Measurements from ENCODE around the gene REEP1.
"Not testable (repeated sequence)": the region's sequence is repeated elsewhere in the genome, so short reads cannot be mapped to it uniquely, and the experiment has no call there.

REEP1 gene

GRCh38 chr2:86284401-86284841 is 53.0 kb downstream of the REEP1 start:
- no peak for DNase-seq (ENCODE audit: low read depth, low spot score)

- no peak for DNase-seq (ENCODE audit: low read depth, low spot score)
These were observed 53.9 kb downstream of the REEP1 start for GRCh38 chr2:86283411-86284030.

GRCh38 chr2:86281066-86281700 is 56.2 kb downstream of the REEP1 start:
- DNase-seq (ENCODE audit: low read depth, low spot score) = no peak

- DNase-seq (ENCODE audit: low read depth, low spot score) = no peak
These were observed 57.2 kb downstream of the REEP1 start for GRCh38 chr2:86280191-86280667.

GRCh38 chr2:86275962-86276361 is 61.5 kb downstream of the REEP1 start:
- DNase-seq (ENCODE audit: low read depth, low spot score) = no peak

GRCh38 chr2:86275384-86275799 is 62.0 kb downstream of the REEP1 start:
- no peak for DNase-seq (ENCODE audit: low read depth, low spot score)

GRCh38 chr2:86274918-86275275 is 62.5 kb downstream of the REEP1 start:
- DNase-seq (ENCODE audit: low read depth, low spot score) = no peak

- DNase-seq (ENCODE audit: low read depth, low spot score) = no peak
These were observed 63.0 kb downstream of the REEP1 start for GRCh38 chr2:86274265-86274917.

GRCh38 chr2:86272111-86272510 is 65.3 kb downstream of the REEP1 start:
- DNase-seq (ENCODE audit: low read depth, low spot score) = no peak

- DNase-seq (ENCODE audit: low read depth, low spot score) = no peak
These were observed 66.2 kb downstream of the REEP1 start for GRCh38 chr2:86271248-86271647.

- DNase-seq (ENCODE audit: low read depth, low spot score) = no peak
These were observed 73.5 kb downstream of the REEP1 start for GRCh38 chr2:86263956-86264355.

GRCh38 chr2:86260978-86261377 is 76.4 kb downstream of the REEP1 start:
- DNase-seq (ENCODE audit: low read depth, low spot score) = no peak

- DNase-seq (ENCODE audit: low read depth, low spot score) = no peak
These were observed 79.3 kb downstream of the REEP1 start for GRCh38 chr2:86258106-86258505.

GRCh38 chr2:86256982-86257381 is 80.4 kb downstream of the REEP1 start:
- no peak for DNase-seq (ENCODE audit: low read depth, low spot score)

- DNase-seq (ENCODE audit: low read depth, low spot score) = no peak
These were observed 81.1 kb downstream of the REEP1 start for GRCh38 chr2:86256300-86256699.

- DNase-seq (ENCODE audit: low read depth, low spot score) = no peak
These were observed 82.6 kb downstream of the REEP1 start for GRCh38 chr2:86254576-86255538.

- DNase-seq (ENCODE audit: low read depth, low spot score) = no peak
These were observed 84.0 kb downstream of the REEP1 start for GRCh38 chr2:86253424-86253823.

- DNase-seq (ENCODE audit: low read depth, low spot score) = no peak
These were observed 85.6 kb downstream of the REEP1 start for GRCh38 chr2:86251840-86252266.

- DNase-seq (ENCODE audit: low read depth, low spot score) = no peak
These were observed 87.6 kb downstream of the REEP1 start for GRCh38 chr2:86249579-86250391.

- DNase-seq (ENCODE audit: low read depth, low spot score) = no peak
These were observed 88.2 kb downstream of the REEP1 start for GRCh38 chr2:86249176-86249575.

- DNase-seq (ENCODE audit: low read depth, low spot score) = not testable (repeated sequence)
These were observed 92.2 kb downstream of the REEP1 start for GRCh38 chr2:86245222-86245621.
